ENCODE data around the gene TSN. TPM values are rescaled to one million over a fixed set of nuclear protein-coding genes. Genes with fewer than 3 reads are reported as not detected.
"Not testable (repeated sequence)": the region's sequence is repeated elsewhere in the genome, so short reads cannot be mapped to it uniquely, and the experiment has no call there.

Gene TSN
- total and polyA plus RNA-seq, 5 donors: 21.3 to 43.7 (median 40.9) TPM

DNA sequence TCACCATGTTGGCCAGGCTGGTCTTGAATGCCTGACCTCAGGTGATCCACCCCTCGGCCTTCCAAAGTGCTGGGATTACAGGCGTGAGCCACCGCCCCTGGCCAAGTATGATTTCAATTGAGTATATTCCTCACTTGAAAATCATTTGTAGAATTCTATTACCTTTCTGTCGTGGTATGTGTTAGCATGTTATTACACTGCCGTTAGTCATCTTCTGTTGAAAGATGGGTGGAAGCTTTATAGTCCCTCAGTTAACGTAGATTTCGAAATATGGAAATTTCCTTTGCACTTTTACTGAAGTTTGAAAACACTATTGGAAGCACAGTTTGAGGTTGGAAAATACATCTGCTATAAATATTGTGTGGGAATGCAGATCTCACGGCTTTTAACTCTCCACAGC, 33.5 kb upstream of the TSN start:
- 77% methylated on average over 8 of the region's 8 CpGs for WGBS
- H3K4me1 ChIP-seq (ENCODE audit: control insufficient read depth, insufficient read depth, low read length): no peaks in the 10 kb centered on the region
- DNase-seq (no peak), ATAC-seq (no peak)
- H3K27me3 ChIP-seq (ENCODE audit: control insufficient read depth, insufficient read depth): no peaks in the 10 kb centered on the region
- no peaks in the 10 kb centered on the region for H3K9me3 ChIP-seq (ENCODE audit: control insufficient read depth, low read length)
- H3K4me3 ChIP-seq (ENCODE audit: low read length): no peak overlapping the region
- intact Hi-C loops (cut with DNase I): no loop called here
- no peak overlapping the region for H3K27ac ChIP-seq (ENCODE audit: low read length)

DNA sequence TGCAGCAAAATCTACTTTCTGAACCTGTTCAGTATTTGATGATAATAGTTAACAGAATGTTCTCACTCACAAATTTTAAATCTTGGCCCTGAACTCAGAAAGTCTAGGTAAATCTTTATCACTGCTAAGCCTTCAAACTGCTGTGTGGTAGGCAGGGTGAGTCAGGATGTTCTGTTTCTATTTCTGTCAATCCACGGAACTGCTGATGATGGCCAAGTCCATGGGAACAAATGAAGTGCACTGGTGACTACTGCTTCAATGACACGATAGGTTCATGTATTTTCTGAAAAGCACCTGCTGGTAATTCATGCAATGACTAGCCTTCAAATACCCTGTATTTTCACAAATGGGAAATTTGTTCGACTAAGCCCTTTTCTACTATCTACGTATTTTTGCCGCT, 33.0 kb upstream of the TSN start:
- WGBS: 65% methylated on average over 5 of the region's 5 CpGs
- intact Hi-C loops (cut with DNase I): no loop called here
- no peak overlapping the region for H3K27ac ChIP-seq (ENCODE audit: low read length)
- ATAC-seq (peak in 1 of 2 donors; percentile 55), DNase-seq (no peak)
- H3K4me1 ChIP-seq (ENCODE audit: control insufficient read depth, insufficient read depth, low read length): no peaks in the 10 kb centered on the region
- no peaks in the 10 kb centered on the region for H3K27me3 ChIP-seq (ENCODE audit: control insufficient read depth, insufficient read depth)
- H3K4me3 ChIP-seq (ENCODE audit: low read length): no peak overlapping the region
- no peaks in the 10 kb centered on the region for H3K9me3 ChIP-seq (ENCODE audit: control insufficient read depth, low read length)

DNA sequence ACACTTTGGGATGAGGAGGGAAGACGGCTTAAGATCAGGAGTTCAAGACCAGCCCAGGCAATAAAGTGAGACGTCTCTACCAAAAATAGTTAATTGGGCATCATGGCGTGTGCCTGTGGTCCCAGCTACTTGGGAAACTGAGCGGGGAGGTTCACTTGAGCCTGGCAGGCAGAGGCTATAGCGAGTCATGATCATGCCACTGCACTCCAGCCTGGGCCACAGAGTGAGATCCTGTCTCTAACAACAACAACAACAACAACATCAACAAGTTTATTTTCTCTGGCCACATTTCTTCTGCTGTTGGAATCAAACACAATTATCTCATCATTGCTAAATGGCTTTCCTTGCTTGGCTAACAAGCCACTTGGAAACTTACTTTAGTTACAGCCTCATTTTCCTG, 32.1 kb upstream of the TSN start:
- ATAC-seq (no peak), DNase-seq (no peak)
- H3K27me3 ChIP-seq (ENCODE audit: control insufficient read depth, insufficient read depth): no peaks in the 10 kb centered on the region
- no peaks in the 10 kb centered on the region for H3K9me3 ChIP-seq (ENCODE audit: control insufficient read depth, low read length)
- no peak overlapping the region for H3K27ac ChIP-seq (ENCODE audit: low read length)
- no peaks in the 10 kb centered on the region for H3K4me1 ChIP-seq (ENCODE audit: control insufficient read depth, insufficient read depth, low read length)
- WGBS: 82% methylated on average over 5 of the region's 5 CpGs
- H3K4me3 ChIP-seq (ENCODE audit: low read length): no peak overlapping the region
- intact Hi-C loops (cut with DNase I): no loop called here

DNA sequence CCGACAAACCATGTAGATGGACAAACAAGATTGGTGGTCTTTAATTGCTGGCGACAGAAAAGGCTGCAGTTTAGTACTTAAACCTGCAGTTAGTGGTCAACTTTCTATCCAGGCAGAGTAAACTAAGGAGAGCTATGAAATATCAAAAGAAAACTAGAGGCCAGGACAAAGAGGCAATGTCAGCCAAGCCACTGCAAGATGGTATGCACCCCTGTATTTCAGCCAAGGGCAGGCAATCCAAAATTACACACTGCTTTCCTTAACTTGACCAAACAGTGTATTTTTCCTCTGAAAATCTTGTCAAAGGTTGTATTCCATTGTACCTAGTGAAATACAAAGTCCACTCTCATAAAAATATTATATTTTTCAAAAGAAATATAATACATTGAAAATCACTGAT, 28.1 kb upstream of the TSN start:
- Histone ChIP-seq H3K27ac (ENCODE audit: low read length) (no peak overlapping the region), H3K4me1 (ENCODE audit: control insufficient read depth, insufficient read depth, low read length) (no peaks in the 10 kb centered on the region), H3K9me3 (ENCODE audit: control insufficient read depth, low read length) (no peaks in the 10 kb centered on the region), H3K4me3 (ENCODE audit: low read length) (no peak overlapping the region), H3K27me3 (ENCODE audit: control insufficient read depth, insufficient read depth) (no peaks in the 10 kb centered on the region)
- whole genome bisulfite sequencing: 94% methylated on average over 2 of the region's 2 CpGs
- ATAC-seq (no peak), DNase-seq (no peak)
- intact Hi-C loops (cut with DNase I): no loop called here

DNA sequence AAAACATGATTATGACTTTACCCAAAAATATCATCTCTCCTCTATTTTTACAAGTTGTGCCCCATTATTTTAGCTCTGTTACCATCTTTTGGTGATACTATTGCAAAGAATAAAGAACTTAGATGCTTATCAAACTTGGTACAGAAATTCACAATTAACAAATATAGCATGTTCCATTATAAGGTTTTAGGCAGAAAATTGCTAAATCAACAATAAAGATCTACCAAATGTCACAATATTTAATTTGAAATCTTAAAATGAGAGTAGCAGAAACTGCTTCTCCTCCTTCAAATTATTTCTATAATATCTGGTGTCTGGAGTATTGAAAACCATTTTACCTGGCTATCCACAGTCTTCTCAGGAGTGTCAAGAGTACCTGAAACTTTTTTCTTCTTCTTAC, 27.5 kb upstream of the TSN start:
- Histone ChIP-seq H3K9me3 (ENCODE audit: control insufficient read depth, low read length) (no peaks in the 10 kb centered on the region), H3K4me1 (ENCODE audit: control insufficient read depth, insufficient read depth, low read length) (no peaks in the 10 kb centered on the region), H3K27me3 (ENCODE audit: control insufficient read depth, insufficient read depth) (no peaks in the 10 kb centered on the region), H3K4me3 (ENCODE audit: low read length) (no peak overlapping the region), H3K27ac (ENCODE audit: low read length) (no peak overlapping the region)
- ATAC-seq (no peak), DNase-seq (no peak)
- intact Hi-C loops (cut with DNase I): no loop called here

DNA sequence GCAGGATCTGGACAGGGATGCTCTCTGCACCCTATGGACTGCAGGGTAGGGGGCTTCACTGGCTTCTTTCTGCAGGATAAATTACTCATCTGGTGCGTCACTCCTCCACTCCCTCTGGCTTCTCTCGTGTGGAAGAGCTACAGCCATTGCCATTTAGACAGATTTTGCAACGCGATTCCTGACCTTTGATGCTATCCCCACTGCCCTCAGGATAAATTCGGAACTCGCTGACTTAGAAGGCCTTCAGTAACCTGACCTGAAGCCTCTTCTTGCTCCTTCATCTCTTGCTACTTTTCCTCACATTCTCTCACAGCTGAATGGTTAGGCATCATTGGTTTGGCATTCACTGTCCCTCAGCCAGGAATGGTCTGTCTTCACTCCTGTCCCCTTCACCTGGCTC, 24.1 kb upstream of the TSN start:
- DNase-seq: no peak
- no peaks in the 10 kb centered on the region for H3K27me3 ChIP-seq (ENCODE audit: control insufficient read depth, insufficient read depth)
- ATAC-seq: no peak
- H3K27ac ChIP-seq (ENCODE audit: low read length): no peak overlapping the region
- H3K4me1 ChIP-seq (ENCODE audit: control insufficient read depth, insufficient read depth, low read length): no peaks in the 10 kb centered on the region
- intact Hi-C loops (cut with DNase I): no loop called here
- H3K4me3 ChIP-seq (ENCODE audit: low read length): no peak overlapping the region
- no peaks in the 10 kb centered on the region for H3K9me3 ChIP-seq (ENCODE audit: control insufficient read depth, low read length)
- 81% methylated on average over 6 of the region's 6 CpGs for WGBS

DNA sequence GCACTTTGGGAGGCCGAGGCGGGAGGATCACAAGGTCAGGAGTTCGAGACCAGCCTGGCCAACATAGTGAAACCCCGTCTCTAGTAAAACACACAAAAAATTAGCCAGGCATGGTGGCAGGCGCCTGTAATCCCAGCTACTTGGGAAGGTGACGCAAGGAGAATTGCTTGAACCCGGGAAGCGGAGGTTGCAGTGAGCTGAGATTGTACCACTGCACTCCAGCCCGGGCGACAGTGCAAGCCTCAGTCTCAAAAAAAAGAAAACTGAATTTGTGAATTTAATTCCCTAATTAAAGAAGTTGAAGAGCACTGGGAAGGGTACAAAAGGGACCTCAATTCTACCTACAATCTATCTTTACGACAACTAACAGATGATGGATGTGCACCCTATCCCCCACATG, 20.9 kb upstream of the TSN start:
- DNase-seq; intact Hi-C loops (cut with DNase I); H3K27ac ChIP-seq (ENCODE audit: low read length); H3K27me3 ChIP-seq (ENCODE audit: control insufficient read depth, insufficient read depth); H3K4me1 ChIP-seq (ENCODE audit: control insufficient read depth, insufficient read depth, low read length); ATAC-seq; H3K4me3 ChIP-seq (ENCODE audit: low read length); H3K9me3 ChIP-seq (ENCODE audit: control insufficient read depth, low read length): not testable (repeated sequence)
- WGBS: 94% methylated on average over 11 of the region's 11 CpGs

DNA sequence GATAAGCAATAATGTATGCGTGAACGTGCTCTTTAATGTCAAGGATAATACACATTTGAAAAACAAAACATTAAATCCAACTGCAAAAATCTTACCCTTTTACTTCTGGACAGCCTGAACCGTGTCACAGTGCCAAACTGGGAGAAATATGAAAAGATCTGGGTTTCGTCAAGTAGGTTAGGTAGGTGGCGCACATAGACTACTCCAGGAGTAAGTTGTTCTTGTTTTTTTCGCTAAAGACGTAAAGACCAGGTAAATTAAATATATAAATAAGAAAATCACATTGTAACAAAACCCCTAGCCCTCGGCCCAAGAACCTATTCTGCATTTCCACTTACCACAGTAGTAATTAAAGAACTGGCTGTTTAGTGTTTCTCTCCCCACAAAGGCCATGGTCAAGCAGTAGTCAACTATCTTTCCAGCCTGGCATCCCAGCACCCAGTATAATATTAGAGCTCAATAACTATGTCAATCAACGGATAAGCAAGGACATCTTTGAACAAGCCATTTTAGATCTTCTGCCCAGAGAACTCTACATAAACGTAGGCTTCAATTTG, 19.9 kb upstream of the TSN start:
- peak overlapping the region; percentile 73 for H3K4me3 ChIP-seq (ENCODE audit: low read length)
- no peak overlapping the region for H3K27ac ChIP-seq (ENCODE audit: low read length)
- H3K27me3 ChIP-seq (ENCODE audit: control insufficient read depth, insufficient read depth): no peaks in the 10 kb centered on the region
- intact Hi-C loops (cut with DNase I): no loop called here
- WGBS: 37% methylated on average over 10 of the region's 10 CpGs
- no peak for ATAC-seq
- no peaks in the 10 kb centered on the region for H3K4me1 ChIP-seq (ENCODE audit: control insufficient read depth, insufficient read depth, low read length)
- no peak for DNase-seq
- H3K9me3 ChIP-seq (ENCODE audit: control insufficient read depth, low read length): no peaks in the 10 kb centered on the region

DNA sequence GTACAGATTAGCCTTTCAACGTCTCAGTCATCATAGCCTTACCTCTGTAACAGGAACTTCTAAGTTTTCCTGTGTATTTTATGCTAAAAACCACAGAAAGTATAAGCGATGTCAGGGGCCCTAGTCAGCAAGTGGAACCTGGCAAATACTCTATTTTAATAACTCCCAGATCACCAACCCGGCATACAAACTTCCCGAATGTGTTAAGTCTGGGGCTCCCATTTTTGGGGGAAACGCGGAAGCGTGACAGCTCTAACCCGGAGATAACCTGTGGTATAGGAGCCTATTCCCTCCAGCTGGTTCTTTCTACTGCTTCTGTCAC, 19.4 kb upstream of the TSN start:
- ATAC-seq (no peak), DNase-seq (no peak)
- under 1% methylated on average over 8 of the region's 8 CpGs for WGBS
- Histone ChIP-seq H3K4me3 (ENCODE audit: low read length) (peak overlapping the region; percentile 73), H3K27me3 (ENCODE audit: control insufficient read depth, insufficient read depth) (no peaks in the 10 kb centered on the region), H3K27ac (ENCODE audit: low read length) (peak overlapping the region; percentile 31), H3K4me1 (ENCODE audit: control insufficient read depth, insufficient read depth, low read length) (no peaks in the 10 kb centered on the region), H3K9me3 (ENCODE audit: control insufficient read depth, low read length) (no peaks in the 10 kb centered on the region)
- intact Hi-C loops (cut with DNase I): no loop called here

DNA sequence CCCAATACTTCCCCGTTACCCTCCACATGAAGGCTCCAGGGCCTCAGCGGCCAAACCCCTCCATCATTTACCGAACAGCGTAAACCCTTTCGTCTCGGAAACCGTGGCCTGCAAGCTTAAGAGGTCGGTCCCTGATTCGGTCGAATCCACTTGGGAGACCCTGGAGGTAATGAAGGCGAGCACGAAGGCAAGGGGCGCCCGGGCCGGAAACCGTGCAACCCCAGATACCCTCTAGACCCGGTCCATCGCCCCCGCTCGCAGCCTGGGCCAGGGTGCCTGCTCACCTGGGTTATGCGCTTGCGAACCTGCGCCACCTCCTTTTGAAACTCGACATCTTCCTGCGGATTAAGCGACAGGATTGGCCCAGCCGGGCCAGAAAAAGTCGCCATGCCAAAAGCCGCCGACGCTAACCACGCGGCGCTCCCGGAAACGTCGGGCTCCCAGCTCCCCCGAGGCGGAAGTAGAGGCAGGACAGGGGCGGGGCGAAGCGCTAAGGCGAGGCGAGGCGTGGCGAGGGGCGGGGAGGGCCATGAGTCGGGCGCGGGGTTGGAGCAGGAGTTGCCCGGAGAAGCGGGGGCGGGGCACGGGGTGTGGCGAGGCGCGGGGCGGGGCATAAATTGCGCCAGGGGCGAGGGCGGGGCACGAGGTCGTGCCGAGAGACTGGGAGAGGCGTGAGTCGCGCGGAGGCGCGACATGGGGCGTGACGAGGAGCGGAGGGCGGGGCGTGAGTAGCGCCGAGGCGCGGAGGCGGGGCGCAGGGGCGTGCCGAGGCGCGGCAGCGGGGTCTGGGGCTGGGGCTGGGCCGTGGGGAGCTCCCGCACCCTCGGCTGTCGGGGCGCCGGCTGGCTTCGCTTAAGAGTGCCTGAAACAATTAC, 18.8 kb upstream of the TSN start, which contains the start of gene NIFK:
TSS of gene NIFK (minus strand) at position 414 of the 875 bp plus-strand sequence. CDS start at position 389, 25 bp downstream.
- intact Hi-C loops (cut with DNase I): no loop called here
- Histone ChIP-seq H3K27ac (ENCODE audit: low read length) (peak within 1 kb of the TSS; percentile 31), H3K4me3 (ENCODE audit: low read length) (peak within 1 kb of the TSS; percentile 73), H3K4me1 (ENCODE audit: control insufficient read depth, insufficient read depth, low read length) (no peaks in the 10 kb centered on the region), H3K27me3 (ENCODE audit: control insufficient read depth, insufficient read depth) (no peaks in the 10 kb centered on the region), H3K9me3 (ENCODE audit: control insufficient read depth, low read length) (no peaks in the 10 kb centered on the region)
- DNase-seq (peak; percentile 99 to 100 (median 100)), ATAC-seq (peak; percentile 98 to 99)
- WGBS: under 1% methylated on average over 93 of the region's 93 CpGs

DNA sequence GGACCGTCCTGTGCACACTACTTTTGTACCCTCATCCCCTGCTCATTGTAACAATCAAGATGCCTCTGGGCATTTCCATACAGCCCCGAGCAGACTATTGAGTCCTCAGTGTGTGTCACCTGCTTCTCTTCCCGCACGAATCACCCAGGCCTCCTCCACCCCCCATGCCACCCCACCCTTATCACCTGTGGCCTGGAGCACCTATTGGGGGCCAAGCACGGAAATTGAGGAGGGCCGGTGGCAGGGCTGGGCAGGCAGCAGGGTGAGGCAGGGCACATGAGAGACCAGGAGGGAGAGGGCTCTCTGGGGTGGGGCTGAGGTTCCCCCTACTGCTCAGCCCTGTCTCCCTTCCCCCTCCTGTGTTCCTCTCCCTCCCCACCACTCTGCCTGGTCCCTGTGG, 14.5 kb upstream of the TSN start:
- H3K27me3 ChIP-seq (ENCODE audit: control insufficient read depth, insufficient read depth): no peaks in the 10 kb centered on the region
- H3K27ac ChIP-seq (ENCODE audit: low read length): no peak overlapping the region
- ATAC-seq: no peak
- H3K9me3 ChIP-seq (ENCODE audit: control insufficient read depth, low read length): no peaks in the 10 kb centered on the region
- H3K4me1 ChIP-seq (ENCODE audit: control insufficient read depth, insufficient read depth, low read length): no peaks in the 10 kb centered on the region
- DNase-seq: no peak
- no peak overlapping the region for H3K4me3 ChIP-seq (ENCODE audit: low read length)
- 83% methylated on average over 6 of the region's 6 CpGs for WGBS
- intact Hi-C loops (cut with DNase I): no loop called here
